Measurements from ENCODE around the gene IGFBPL1. TPM values are rescaled to one million over a fixed set of nuclear protein-coding genes. Genes with fewer than 3 reads are reported as not detected.

Gene IGFBPL1
- polyA plus RNA-seq, 1 donor (not counting 4 experiments of a cell fraction or from before 2014, with no cell fraction given): not detected

- Histone ChIP-seq H2AFZ (ENCODE audit: control insufficient read depth, low read length) (no peak overlapping the region), H3K36me3 (ENCODE audit: control insufficient read depth in 2 of 2, extremely low read depth in 1 of 2, insufficient read depth in 2 of 2, low read length in 2 of 2) (no peaks in the 10 kb centered on the region), H3K9me1 (ENCODE audit: control insufficient read depth, extremely low read depth, insufficient read depth, low read length) (no peaks in the 10 kb centered on the region), H4K20me1 (ENCODE audit: control insufficient read depth, extremely low read depth, insufficient read depth, low read length) (no peaks in the 10 kb centered on the region), H3K27me3 (ENCODE audit: control insufficient read depth, extremely low read depth, insufficient read depth, low read length) (peaks cover 41% of the 10 kb centered on the region), H3K4me1 (ENCODE audit: control insufficient read depth, extremely low read depth, insufficient read depth, low read length) (no peaks in the 10 kb centered on the region), H3K79me2 (ENCODE audit: control insufficient read depth, insufficient read depth, low read length) (no peaks in the 10 kb centered on the region), H3K4me3 (ENCODE audit: control insufficient read depth in 2 of 3, extremely low read depth in 1 of 3, insufficient read depth in 2 of 3, low read depth in 1 of 3, low read length in 3 of 3) (no peak overlapping the region), H3K4me2 (ENCODE audit: control insufficient read depth, extremely low read depth, insufficient read depth, low read depth, low read length) (no peak overlapping the region), H3K27ac (ENCODE audit: control insufficient read depth, insufficient read depth, low read length) (no peak overlapping the region), H3K9me3 (ENCODE audit: control insufficient read depth, low read depth, low read length) (no peaks in the 10 kb centered on the region), H3K9ac (ENCODE audit: control insufficient read depth, extremely low read depth, insufficient read depth, low read length) (no peak overlapping the region)
- TF ChIP-seq CTCF (optimal IDR thresholded peaks at IDR 0.05 in 1 of 3, IDR thresholded peaks at IDR 0.05 in 1 of 3, conservative IDR thresholded peaks at IDR 0.05 in 1 of 3; ENCODE audit: extremely low read depth in 1 of 3, insufficient read depth in 2 of 3, low read length in 3 of 3) (no peak), EZH2 (IDR thresholded peaks at IDR 0.05; ENCODE audit: low read length) (no peak)
- no peak for FAIRE-seq
- no peak for DNase-seq (ENCODE audit: low read depth, low spot score)
- dilution Hi-C loops (cut with MboI; ENCODE audit: extremely low pct_ligation_motif_present, low sequenced_read_pairs): no loop called here
Measured at GRCh38 chr9:38419181-38419580, 5.1 kb downstream of the IGFBPL1 start.

GRCh38 chr9:38418366-38418765 lies 5.9 kb downstream of the IGFBPL1 start:
- no peak for TF ChIP-seq EZH2 (IDR thresholded peaks at IDR 0.05; ENCODE audit: low read length)
- no peak for TF ChIP-seq CTCF (optimal IDR thresholded peaks at IDR 0.05 in 1 of 3, IDR thresholded peaks at IDR 0.05 in 1 of 3, conservative IDR thresholded peaks at IDR 0.05 in 1 of 3; ENCODE audit: extremely low read depth in 1 of 3, insufficient read depth in 2 of 3, low read length in 3 of 3)
- DNase-seq (ENCODE audit: low read depth, low spot score): no peak
- Histone ChIP-seq H3K27ac (ENCODE audit: control insufficient read depth, insufficient read depth, low read length) (no peak overlapping the region), H3K9me1 (ENCODE audit: control insufficient read depth, extremely low read depth, insufficient read depth, low read length) (no peaks in the 10 kb centered on the region), H3K9me3 (ENCODE audit: control insufficient read depth, low read depth, low read length) (no peaks in the 10 kb centered on the region), H3K4me1 (ENCODE audit: control insufficient read depth, extremely low read depth, insufficient read depth, low read length) (no peaks in the 10 kb centered on the region), H3K4me2 (ENCODE audit: control insufficient read depth, extremely low read depth, insufficient read depth, low read depth, low read length) (no peak overlapping the region), H4K20me1 (ENCODE audit: control insufficient read depth, extremely low read depth, insufficient read depth, low read length) (no peaks in the 10 kb centered on the region), H2AFZ (ENCODE audit: control insufficient read depth, low read length) (no peak overlapping the region), H3K9ac (ENCODE audit: control insufficient read depth, extremely low read depth, insufficient read depth, low read length) (no peak overlapping the region), H3K79me2 (ENCODE audit: control insufficient read depth, insufficient read depth, low read length) (no peaks in the 10 kb centered on the region), H3K4me3 (ENCODE audit: control insufficient read depth in 2 of 3, extremely low read depth in 1 of 3, insufficient read depth in 2 of 3, low read depth in 1 of 3, low read length in 3 of 3) (no peak overlapping the region), H3K27me3 (ENCODE audit: control insufficient read depth, extremely low read depth, insufficient read depth, low read length) (peaks cover 44% of the 10 kb centered on the region), H3K36me3 (ENCODE audit: control insufficient read depth in 2 of 2, extremely low read depth in 1 of 2, insufficient read depth in 2 of 2, low read length in 2 of 2) (no peaks in the 10 kb centered on the region)
- FAIRE-seq: no peak
- dilution Hi-C loops (cut with MboI; ENCODE audit: extremely low pct_ligation_motif_present, low sequenced_read_pairs): no loop called here

Measured in keratinocyte (primary cell).